CD14-positive monocyte (primary cell): ENCODE measurements around the gene TCEAL4. TPM values are rescaled to one million over a fixed set of nuclear protein-coding genes. Genes with fewer than 3 reads are reported as not detected.

Experiments used
- DNase-seq, 3 donors: peaks; one replicate each; pipeline ENCODE4 v3.0.0-alpha.2; 2011 to 2022
- H2AFZ ChIP-seq: 2 replicates; pipeline ENCODE4 v1.6.0; 2012; ENCODE audit warnings: mild to moderate bottlenecking, low read depth, low read length, inconsistent platforms; ENCODE audit not compliant: insufficient read depth, poor library complexity, severe bottlenecking
- H3K27ac ChIP-seq, 2 donors: 1 replicate in 1 of 2; 2 replicates in 1 of 2; pipeline ENCODE4 v1.5.1; 2012 to 2013; ENCODE audit warnings: low read length in 2 of 2, control low read depth in 1 of 2, inconsistent platforms in 1 of 2, low read depth in 1 of 2, mild to moderate bottlenecking in 1 of 2
- H3K27me3 ChIP-seq, 2 donors: one replicate each; pipeline versions ENCODE4 v1.6.0 to v1.6.1; 2011 to 2013; ENCODE audit warnings: low read length in 2 of 2; ENCODE audit not compliant: control insufficient read depth in 2 of 2, insufficient read depth in 2 of 2
- H3K36me3 ChIP-seq, 2 donors: replicated peaks in 1 of 2; 1 replicate in 1 of 2; 2 replicates in 1 of 2; pipeline versions ENCODE4 v1.5.1 to v1.6.1; 2012 to 2013; ENCODE audit warnings: low read length in 2 of 2, control low read depth in 1 of 2, inconsistent platforms in 1 of 2, mild to moderate bottlenecking in 1 of 2; ENCODE audit not compliant: insufficient read depth in 2 of 2, control insufficient read depth in 1 of 2
- H3K4me1 ChIP-seq, 2 donors: 1 replicate in 1 of 2; 2 replicates in 1 of 2; pipeline versions ENCODE4 v1.5.1 to v1.6.1; 2012 to 2013; ENCODE audit warnings: low read length in 2 of 2, control low read depth in 1 of 2, inconsistent platforms in 1 of 2, mild to moderate bottlenecking in 1 of 2, moderate library complexity in 1 of 2; ENCODE audit not compliant: insufficient read depth in 2 of 2, control insufficient read depth in 1 of 2
- H3K4me2 ChIP-seq: replicated peaks from 2 replicates; pipeline ENCODE3; 2012; ENCODE audit warnings: low read length, moderate library complexity, mild to moderate bottlenecking; ENCODE audit not compliant: poor library complexity, severe bottlenecking; ENCODE audit errors: extremely low read depth
- H3K4me3 ChIP-seq, 3 experiments: fragments of 200-600 bp in 1 of 3; sonication (generic) in 1 of 3; replicated peaks in 1 of 3; 1 replicate in 2 of 3; 2 replicates in 1 of 3; pipeline ENCODE4 v1.5.1; 2011 to 2013; ENCODE audit warnings: low read length in 3 of 3, mild to moderate bottlenecking in 3 of 3, control low read depth in 2 of 3, low read depth in 2 of 3, inconsistent platforms in 1 of 3, moderate library complexity in 1 of 3
- H3K79me2 ChIP-seq: 2 replicates; pipeline ENCODE4 v1.6.0; 2012; ENCODE audit warnings: mild to moderate bottlenecking, control low read depth, inconsistent platforms, low read length, moderate library complexity; ENCODE audit not compliant: insufficient read depth
- H3K9ac ChIP-seq: 2 replicates; pipeline ENCODE4 v1.6.0; 2017; ENCODE audit warnings: low read length, mild to moderate bottlenecking; ENCODE audit not compliant: insufficient read depth, poor library complexity, severe bottlenecking
- H3K9me3 ChIP-seq, 2 donors: replicated peaks in 1 of 2; 1 replicate in 1 of 2; 2 replicates in 1 of 2; pipeline versions ENCODE4 v1.5.1 to v1.6.1; 2012 to 2013; ENCODE audit warnings: low read length in 2 of 2, control low read depth in 1 of 2; ENCODE audit not compliant: control insufficient read depth in 1 of 2, insufficient read depth in 1 of 2
- H4K20me1 ChIP-seq: 2 replicates; pipeline ENCODE4 v1.6.0; 2012; ENCODE audit warnings: mild to moderate bottlenecking, low read length, control low read depth, moderate library complexity; ENCODE audit not compliant: insufficient read depth
- H3K27ac Mint-ChIP-seq, 7 donors: one replicate each; pipeline ENCODE4 v1.8.0; 2020; ENCODE audit warnings: mild to moderate bottlenecking in 7 of 7, mixed read lengths in 7 of 7, moderate library complexity in 6 of 7, inconsistent platforms in 2 of 7
- H3K27me3 Mint-ChIP-seq, 3 donors: one replicate each; pipeline ENCODE4 v1.8.0; 2021 to 2022; ENCODE audit warnings: low read depth in 3 of 3, mild to moderate bottlenecking in 3 of 3, mixed read lengths in 3 of 3, moderate library complexity in 3 of 3, inconsistent platforms in 1 of 3
- H3K36me3 Mint-ChIP-seq, 2 donors: one replicate each; pipeline ENCODE4 v1.8.0; 2020; ENCODE audit warnings: mixed read lengths in 2 of 2, inconsistent platforms in 1 of 2, mild to moderate bottlenecking in 1 of 2
- H3K4me1 Mint-ChIP-seq: one replicate; pipeline ENCODE4 v1.8.0; 2020; ENCODE audit warnings: mild to moderate bottlenecking, mixed read lengths
- H3K4me3 Mint-ChIP-seq, 2 donors: one replicate each; pipeline ENCODE4 v1.8.0; 2020; ENCODE audit warnings: mild to moderate bottlenecking in 2 of 2, mixed read lengths in 2 of 2, moderate library complexity in 1 of 2
- H3K9me3 Mint-ChIP-seq, 7 donors: one replicate each; pipeline ENCODE4 v1.8.0; 2020 to 2022; ENCODE audit warnings: mixed read lengths in 7 of 7, mild to moderate bottlenecking in 6 of 7, moderate library complexity in 6 of 7, inconsistent platforms in 2 of 7
- CTCF ChIP-seq: fragments of 200-600 bp; IDR thresholded peaks from one replicate; pipeline ENCODE4 v1.8.0; 2022; ENCODE audit warnings: antibody characterized with exemption, mild to moderate bottlenecking
- WGBS: methylation state at CpG from one replicate; pipeline ENCODE4 v1.1.5; 2013; ENCODE audit warnings: missing lambda C conversion rate; ENCODE audit not compliant: insufficient coverage; 5-methylcytosine and 5-hydroxymethylcytosine counted together
- intact Hi-C, 2 donors: fragments of 100-400 bp; cut with micrococcal nuclease; formaldehyde crosslinking; loops; one replicate each; pipeline versions ENCODE4 v1.15.0 to v1.15.1; 2023
- polyA plus RNA-seq, 3 donors: library from polyadenylated mRNA; depleted of rRNA in 1 of 3; unstranded in 2 of 3; stranded (reverse) in 1 of 3; fragments of 300-500 nt in 2 of 3; fragments of >200 nt in 1 of 3; fragmentation: Illumina TruSeq in 2 of 3; gene quantifications; 1 replicate in 2 of 3; 2 replicates in 1 of 3; pipeline ENCODE4 v1.2.3, GENCODE V29; 2012 to 2021

Gene TCEAL4
- polyA plus RNA-seq, 3 donors, result 3.0 to 10.7 (median 8.5) TPM

DNA sequence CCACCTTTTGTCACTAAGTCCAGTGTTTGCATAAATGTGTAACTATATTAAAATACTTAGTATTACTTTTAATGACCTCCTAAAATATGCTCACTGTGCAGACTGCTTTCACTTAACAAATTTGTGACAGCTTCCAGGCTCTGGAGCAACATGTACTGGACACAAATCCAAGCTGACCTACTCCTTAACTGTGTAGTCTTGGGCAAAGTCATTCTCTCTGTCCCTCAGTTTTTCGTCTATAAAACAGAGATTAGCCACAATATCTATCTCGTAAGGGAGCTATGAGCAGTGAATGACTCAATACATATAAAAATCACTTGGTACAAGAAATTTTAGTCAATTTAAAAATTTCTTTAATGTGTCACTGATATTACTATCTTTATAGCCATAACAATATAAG is 45.6 kb upstream of the TCEAL4 start:
- H3K27me3 Mint-ChIP-seq, result peaks cover 0 to 5% (median 0%) of the 10 kb centered on the region in 3 donors
- no CpG with 5 or more reads among the region's 2 CpGs for WGBS
- no peaks in the 10 kb centered on the region for H3K79me2 ChIP-seq
- H3K9ac ChIP-seq, result no peak overlapping the region
- no peak for TF ChIP-seq CTCF
- no peaks in the 10 kb centered on the region for H4K20me1 ChIP-seq
- no peak overlapping the region for H3K4me2 ChIP-seq
- no peak overlapping the region for H3K4me3 Mint-ChIP-seq
- H3K27ac ChIP-seq, result no peak overlapping the region
- H3K9me3 ChIP-seq, result no peaks in the 10 kb centered on the region
- H3K36me3 ChIP-seq, result no peaks in the 10 kb centered on the region
- H3K27ac Mint-ChIP-seq, result no peak overlapping the region
- no peaks in the 10 kb centered on the region for H3K36me3 Mint-ChIP-seq
- intact Hi-C loops, result no loop called here
- no peak overlapping the region for H2AFZ ChIP-seq
- no peaks in the 10 kb centered on the region for H3K4me1 ChIP-seq
- H3K9me3 Mint-ChIP-seq, result peaks cover 0 to 3% (median 0%) of the 10 kb centered on the region in 7 donors
- H3K4me1 Mint-ChIP-seq, result no peaks in the 10 kb centered on the region
- H3K4me3 ChIP-seq, result no peak overlapping the region
- no peaks in the 10 kb centered on the region for H3K27me3 ChIP-seq
- no peak for DNase-seq

DNA sequence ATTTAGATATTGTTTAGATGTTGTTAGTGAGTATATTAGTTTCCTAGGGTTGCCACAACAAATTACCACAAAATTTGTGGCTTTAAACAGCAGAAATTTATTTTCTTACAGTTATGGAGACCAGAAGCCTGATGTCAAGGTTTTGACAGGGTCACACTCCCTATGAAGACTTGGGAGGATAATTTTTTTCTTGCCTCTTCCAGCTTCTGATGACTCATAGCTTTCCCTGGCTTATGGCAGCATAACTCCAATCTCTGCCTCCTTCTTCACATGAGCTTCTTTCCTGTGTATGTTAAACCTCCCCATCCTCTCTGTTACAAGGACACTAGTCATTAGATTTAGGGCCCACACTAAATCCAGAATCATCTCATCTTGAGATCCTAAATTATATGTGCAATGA is 45.2 kb upstream of the TCEAL4 start:
- Mint-ChIP-seq H3K4me1 (no peaks in the 10 kb centered on the region), H3K4me3 (no peak overlapping the region), H3K27ac (no peak overlapping the region), H3K9me3 (peaks cover 0 to 3% (median 0%) of the 10 kb centered on the region in 7 donors), H3K36me3 (no peaks in the 10 kb centered on the region), H3K27me3 (peaks cover 0 to 5% (median 0%) of the 10 kb centered on the region in 3 donors)
- Histone ChIP-seq H2AFZ (no peak overlapping the region), H3K9me3 (no peaks in the 10 kb centered on the region), H3K9ac (no peak overlapping the region), H3K36me3 (no peaks in the 10 kb centered on the region), H3K4me3 (no peak overlapping the region), H4K20me1 (no peaks in the 10 kb centered on the region), H3K27me3 (no peaks in the 10 kb centered on the region), H3K4me2 (no peak overlapping the region), H3K79me2 (no peaks in the 10 kb centered on the region), H3K27ac (no peak overlapping the region), H3K4me1 (no peaks in the 10 kb centered on the region)
- intact Hi-C loops, result no loop called here
- no peak for DNase-seq
- no peak for TF ChIP-seq CTCF
